BJ (cell line): Measurements from ENCODE around the gene NAA60. TPM values are rescaled to one million over a fixed set of nuclear protein-coding genes. Genes with fewer than 3 reads are reported as not detected.

Experiments used
- CTCF ChIA-PET: fragments of 350-600 bp; formaldehyde crosslinking; extraction: SDS; loops from one replicate; lab custom pipeline; 2021; ENCODE audit warnings: antibody characterized with exemption, inconsistent platforms; lab: Yijun Ruan, JAX
- POLR2A ChIA-PET: fragments of 300-600 bp; sonication (Branson Sonifier 250); formaldehyde crosslinking; extraction: SDS; loops from one replicate; lab custom pipeline; 2021; ENCODE audit warnings: antibody characterized with exemption; lab: Charles Lee
- DNase-seq: peaks from one replicate; pipeline ENCODE4 v3.0.0-alpha.2; 2011; ENCODE audit warnings: low read depth
- H3K27me3 ChIP-seq: 2 replicates; pipeline ENCODE4 v1.6.0; 2011; ENCODE audit warnings: low read length; ENCODE audit not compliant: control insufficient read depth, insufficient read depth
- H3K36me3 ChIP-seq: 2 replicates; pipeline ENCODE4 v1.5.1; 2011; ENCODE audit warnings: low read length; ENCODE audit not compliant: control insufficient read depth, insufficient read depth
- H3K4me3 ChIP-seq: 2 replicates; pipeline ENCODE4 v1.5.1; 2011; ENCODE audit warnings: low read depth, mild to moderate bottlenecking, control low read depth, low read length
- polyA plus RNA-seq: library from polyadenylated mRNA; depleted of rRNA; stranded (reverse); fragments of >200 nt; gene quantifications from 2 replicates; pipeline ENCODE4 v1.2.3, GENCODE V29; 2011; rRNA removed
- small RNA-seq: library from RNA; depleted of rRNA; stranded (forward); fragments of <200 nt; gene quantifications from one replicate; pipeline ENCODE3, GENCODE V24; 2012; ENCODE audit warnings: low replicate concordance, low read depth; ENCODE audit not compliant: insufficient read length
- TF ChIP-seq, protein P1 (sequence below): IDR thresholded peaks from 2 replicates; pipeline ENCODE4 v1.5.1; 2011; ENCODE audit warnings: low read depth, mild to moderate bottlenecking, control low read depth, inconsistent platforms, low read length, moderate library complexity; ENCODE audit not compliant: insufficient read depth

NAA60 gene
- polyA plus RNA-seq, 1 experiment: 21.7 TPM

DNA sequence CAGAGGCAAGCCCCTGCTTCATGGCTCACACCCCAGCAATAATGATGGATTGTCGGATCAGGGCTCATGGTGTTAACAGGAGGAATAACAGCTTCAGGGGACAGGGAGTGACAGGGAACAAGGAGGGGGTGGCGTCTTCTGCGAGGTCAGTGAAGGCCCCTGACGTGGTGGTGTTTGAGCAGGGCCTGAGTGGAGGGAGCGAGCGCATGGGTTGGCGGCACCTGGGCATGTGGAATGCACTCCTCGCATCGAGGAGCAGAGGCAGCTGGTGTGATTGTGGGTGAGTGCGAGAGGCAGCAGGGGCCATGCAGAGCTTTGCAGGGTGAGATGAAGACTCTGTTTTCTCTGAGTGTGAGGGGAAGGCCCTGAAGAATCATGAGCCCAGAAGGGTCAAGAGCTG, 90.6 kb downstream of the NAA60 start:
- Histone ChIP-seq H3K27me3 (no peaks in the 10 kb centered on the region), H3K4me3 (no peak overlapping the region), H3K36me3 (peaks cover 22% of the 10 kb centered on the region)
- ChIA-PET CTCF (no interaction called here), POLR2A (no interaction called here)
- no peak for DNase-seq
- TF ChIP-seq, protein P1, sequence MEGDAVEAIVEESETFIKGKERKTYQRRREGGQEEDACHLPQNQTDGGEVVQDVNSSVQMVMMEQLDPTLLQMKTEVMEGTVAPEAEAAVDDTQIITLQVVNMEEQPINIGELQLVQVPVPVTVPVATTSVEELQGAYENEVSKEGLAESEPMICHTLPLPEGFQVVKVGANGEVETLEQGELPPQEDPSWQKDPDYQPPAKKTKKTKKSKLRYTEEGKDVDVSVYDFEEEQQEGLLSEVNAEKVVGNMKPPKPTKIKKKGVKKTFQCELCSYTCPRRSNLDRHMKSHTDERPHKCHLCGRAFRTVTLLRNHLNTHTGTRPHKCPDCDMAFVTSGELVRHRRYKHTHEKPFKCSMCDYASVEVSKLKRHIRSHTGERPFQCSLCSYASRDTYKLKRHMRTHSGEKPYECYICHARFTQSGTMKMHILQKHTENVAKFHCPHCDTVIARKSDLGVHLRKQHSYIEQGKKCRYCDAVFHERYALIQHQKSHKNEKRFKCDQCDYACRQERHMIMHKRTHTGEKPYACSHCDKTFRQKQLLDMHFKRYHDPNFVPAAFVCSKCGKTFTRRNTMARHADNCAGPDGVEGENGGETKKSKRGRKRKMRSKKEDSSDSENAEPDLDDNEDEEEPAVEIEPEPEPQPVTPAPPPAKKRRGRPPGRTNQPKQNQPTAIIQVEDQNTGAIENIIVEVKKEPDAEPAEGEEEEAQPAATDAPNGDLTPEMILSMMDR: no peak

DNA sequence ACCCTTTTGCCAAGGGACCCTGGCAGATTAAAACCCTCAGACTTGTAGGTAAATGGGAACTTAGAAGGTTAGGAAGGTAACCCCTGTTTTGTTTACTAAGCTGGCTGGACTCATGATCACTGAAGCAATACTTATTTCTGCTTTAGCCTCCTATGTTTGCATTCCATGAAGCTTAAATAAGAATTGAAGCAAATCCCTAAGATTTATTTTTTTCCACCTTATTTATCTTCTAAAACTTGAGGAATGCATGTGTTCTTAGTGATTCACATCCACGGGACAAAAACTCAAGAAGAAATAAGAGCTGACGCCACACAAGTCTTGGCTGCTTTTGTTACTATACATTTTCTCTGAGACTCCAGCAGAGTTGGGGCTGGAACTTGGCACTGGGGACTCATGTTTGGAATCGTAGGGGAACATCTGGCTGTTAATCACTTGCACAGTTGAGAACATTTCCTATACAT, 92.8 kb downstream of the NAA60 start:
- peaks cover 16% of the 10 kb centered on the region for H3K36me3 ChIP-seq
- H3K27me3 ChIP-seq: no peaks in the 10 kb centered on the region
- TF ChIP-seq, protein P1: no peak
- no peak overlapping the region for H3K4me3 ChIP-seq
- CTCF ChIA-PET: interaction anchor here (0.9 to 1.2 kb wide), 3 partner anchors 9 to 10 kb away, joined by 3 to 6 read pairs (median 4); no protein-coding TSS in a partner anchor
- DNase-seq: no peak
- POLR2A ChIA-PET: no interaction called here

Small RNA genes lying within 50 kb of the gene (small RNA-seq; reads per million reads assigned to genes)
- gene MIR6126: not detected

Other genes with a start within 250 kb of the NAA60 start
- 4.0 and 4.8 TPM in 2 replicates for gene ZNF200, start 208.5 kb upstream of the NAA60 start, polyA plus RNA-seq
- gene MEFV, start 187.0 kb upstream of the NAA60 start, polyA plus RNA-seq: not detected in 2 replicates
- gene ZNF263, start 160.2 kb upstream of the NAA60 start, polyA plus RNA-seq: 12.9 and 14.2 TPM in 2 replicates
- 2.0 and 3.7 TPM in 2 replicates for gene TIGD7, start 138.2 kb upstream of the NAA60 start, polyA plus RNA-seq
- 9.6 and 13.6 TPM in 2 replicates for gene ZNF75A, start 138.2 kb upstream of the NAA60 start, polyA plus RNA-seq
- gene OR2C1, start 87.8 kb upstream of the NAA60 start, polyA plus RNA-seq: 0.17 TPM in 1 of 2 replicates, not detected in the other
- gene ZSCAN32, start 42.7 kb upstream of the NAA60 start, polyA plus RNA-seq: 13.8 and 14.0 TPM in 2 replicates
- gene ZNF174, start 42.5 kb upstream of the NAA60 start, polyA plus RNA-seq: 10.0 and 10.6 TPM in 2 replicates
- gene ZNF597, start 176 bp upstream of the NAA60 start, polyA plus RNA-seq: 0.93 and 1.5 TPM in 2 replicates
- gene C16orf90, start 51.8 kb downstream of the NAA60 start, polyA plus RNA-seq: not detected in 2 replicates
- gene CLUAP1, start 57.3 kb downstream of the NAA60 start, polyA plus RNA-seq: 14.7 and 27.0 TPM in 2 replicates
- not detected in 2 replicates for gene NLRC3, start 133.7 kb downstream of the NAA60 start, polyA plus RNA-seq
- 0.92 and 0.97 TPM in 2 replicates for gene SLX4, start 167.9 kb downstream of the NAA60 start, polyA plus RNA-seq
- 6.4 and 10.9 TPM in 2 replicates for gene DNASE1, start 211.0 kb downstream of the NAA60 start, polyA plus RNA-seq